ENCODE data around the gene IL22RA1. TPM values are rescaled to one million over a fixed set of nuclear protein-coding genes. Genes with fewer than 3 reads are reported as not detected.

The IL22RA1 gene
- total and polyA plus RNA-seq, 10 of the 15 experiments (the other 5 are each of a cell fraction or from before 2014, with no cell fraction given), result not detected

- in situ Hi-C loops (cut with MboI) (no loop called here), intact Hi-C loops (cut with micrococcal nuclease; ENCODE audit: unreplicated experiment) (no loop called here)
- CTCF ChIA-PET, result interaction anchor here (0.6 to 2.0 kb wide), 2 partner anchors 12 to 492 kb away, joined by 3 to 9 read pairs; no protein-coding TSS in a partner anchor
- no peak for FAIRE-seq
- Histone ChIP-seq H2AFZ (ENCODE audit: control insufficient read depth, low read depth, low read length) (no peak overlapping the region), H3K27me3 (replicated peaks in 1 of 2; ENCODE audit: control insufficient read depth in 2 of 2, insufficient read depth in 2 of 2, low read length in 1 of 2) (no peaks in the 10 kb centered on the region), H3K27ac (ENCODE audit: control insufficient read depth, insufficient read depth) (no peak overlapping the region), H3K79me2 (ENCODE audit: control insufficient read depth, insufficient read depth, low read length) (no peaks in the 10 kb centered on the region), H3K36me3 (ENCODE audit: control insufficient read depth in 2 of 2, insufficient read depth in 2 of 2, low read length in 1 of 2) (peaks cover 0 to 4% of the 10 kb centered on the region in 2 experiments; a peak in 1 of 4 replicates), H4K20me1 (ENCODE audit: control insufficient read depth, insufficient read depth) (no peaks in the 10 kb centered on the region), H3K4me3 (no peak overlapping the region), H3K9me3 (replicated peaks; ENCODE audit: control insufficient read depth, insufficient read depth, low read length) (no peaks in the 10 kb centered on the region), H3K9ac (ENCODE audit: control insufficient read depth, insufficient read depth, low read length) (no peak overlapping the region), H3K4me1 (ENCODE audit: control insufficient read depth, insufficient read depth, low read length) (no peaks in the 10 kb centered on the region), H3K4me2 (ENCODE audit: control insufficient read depth, insufficient read depth) (no peak overlapping the region)
- DNase-seq (ENCODE audit: low read depth, low spot score), result no peak
- no peak for ATAC-seq
- RAD21 ChIA-PET (ENCODE audit: unreplicated experiment), result no interaction called here
- BruUV-seq (replicated peaks), result no TSS peak
- 50% methylated on average over 5 of the region's 5 CpGs for WGBS (ENCODE audit: insufficient coverage, insufficient replicate concordance, low lambda C conversion rate, missing lambda C conversion rate)
- TF ChIP-seq SIN3A (IDR thresholded peaks at IDR 0.05; ENCODE audit: low read depth, low read length), result no peak
- no peak for TF ChIP-seq ZNF384 (IDR thresholded peaks at IDR 0.05; ENCODE audit: borderline replicate concordance, low read depth, low read length)
- TF ChIP-seq ZNF622 (IDR thresholded peaks at IDR 0.05), result no peak
- TF ChIP-seq SREBF2 (IDR thresholded peaks at IDR 0.05; ENCODE audit: low read length), result no peak
- no peak for TF ChIP-seq SMAD1 (IDR thresholded peaks at IDR 0.05; ENCODE audit: low read depth, partially characterized antibody)
- TF ChIP-seq YY1 (IDR thresholded peaks at IDR 0.05; ENCODE audit: low read depth, low read length), result no peak
- TF ChIP-seq STAT3 (IDR thresholded peaks at IDR 0.05; ENCODE audit: low read depth, low read length), result no peak
- no peak for TF ChIP-seq TBL1XR1 (IDR thresholded peaks at IDR 0.05; ENCODE audit: low read depth, low read length)
- SMC1A ChIA-PET (ENCODE audit: uncharacterized antibody, unreplicated experiment), result no interaction called here
- POLR2A ChIA-PET, result no interaction called here
These were observed 19.3 kb upstream of the IL22RA1 start for GRCh38 chr1:24162201-24162600.

- H3K36me3 ChIP-seq (ENCODE audit: control insufficient read depth in 2 of 2, insufficient read depth in 2 of 2, low read length in 1 of 2), result peaks cover 0 to 4% of the 10 kb centered on the region in 2 experiments; a peak in 1 of 4 replicates
- ChIA-PET POLR2A (no interaction called here), SMC1A (ENCODE audit: uncharacterized antibody, unreplicated experiment) (interaction anchor here (0.7 kb wide), 1 partner anchor 38 kb away, joined by 3 read pairs; no protein-coding TSS in a partner anchor)
These were observed 18.3 kb upstream of the IL22RA1 start for GRCh38 chr1:24161270-24161669.

More at GRCh38 chr1:24161270-24161669, 18.3 kb upstream of the IL22RA1 start:
- ChIA-PET CTCF (interaction anchor here (2.0 kb wide), 1 partner anchor 11 kb away, joined by 9 read pairs; no protein-coding TSS in a partner anchor), RAD21 (ENCODE audit: unreplicated experiment) (no interaction called here)
- DNase-seq (ENCODE audit: low read depth, low spot score) (no peak), FAIRE-seq (no peak), ATAC-seq (no peak)
- 72% methylated on average over 4 of the region's 4 CpGs for WGBS (ENCODE audit: insufficient coverage, insufficient replicate concordance, low lambda C conversion rate, missing lambda C conversion rate)
- H3K4me2 ChIP-seq (ENCODE audit: control insufficient read depth, insufficient read depth), result no peak overlapping the region
- H4K20me1 ChIP-seq (ENCODE audit: control insufficient read depth, insufficient read depth), result no peaks in the 10 kb centered on the region
- TF ChIP-seq SUPT20H (IDR thresholded peaks at IDR 0.05; ENCODE audit: borderline replicate concordance, control insufficient read depth, low read depth, low read length), result no peak
- TF ChIP-seq IKZF2 (IDR thresholded peaks at IDR 0.05), result no peak
- TF ChIP-seq SIN3A (IDR thresholded peaks at IDR 0.05; ENCODE audit: low read depth, low read length), result no peak
- no peak for TF ChIP-seq PKNOX1 (IDR thresholded peaks at IDR 0.05)
- no peak for TF ChIP-seq MLLT1 (IDR thresholded peaks at IDR 0.05)
- intact Hi-C loops (cut with micrococcal nuclease; ENCODE audit: unreplicated experiment), result no loop called here
- H3K4me1 ChIP-seq (ENCODE audit: control insufficient read depth, insufficient read depth, low read length), result no peaks in the 10 kb centered on the region
- no peaks in the 10 kb centered on the region for H3K9me3 ChIP-seq (replicated peaks; ENCODE audit: control insufficient read depth, insufficient read depth, low read length)
- no peak overlapping the region for H3K9ac ChIP-seq (ENCODE audit: control insufficient read depth, insufficient read depth, low read length)
- H3K4me3 ChIP-seq, result no peak overlapping the region
- in situ Hi-C loops (cut with MboI), result no loop called here
- no peaks in the 10 kb centered on the region for H3K27me3 ChIP-seq (replicated peaks in 1 of 2; ENCODE audit: control insufficient read depth in 2 of 2, insufficient read depth in 2 of 2, low read length in 1 of 2)
- H3K79me2 ChIP-seq (ENCODE audit: control insufficient read depth, insufficient read depth, low read length), result no peaks in the 10 kb centered on the region
- H3K27ac ChIP-seq (ENCODE audit: control insufficient read depth, insufficient read depth), result no peak overlapping the region
- BruUV-seq (replicated peaks), result no TSS peak
- H2AFZ ChIP-seq (ENCODE audit: control insufficient read depth, low read depth, low read length), result no peak overlapping the region
